ENCODE measurements around the gene ECHS1. TPM values are rescaled to one million over a fixed set of nuclear protein-coding genes. Genes with fewer than 3 reads are reported as not detected.
"Not testable (repeated sequence)": the region's sequence is repeated elsewhere in the genome, so short reads cannot be mapped to it uniquely, and the experiment has no call there.

ECHS1 gene
- total RNA-seq, 1 donor from 2014 or later: 64.1 TPM

GRCh38 chr10:133401500-133401899 lies 28.3 kb upstream of the ECHS1 start:
- DNase-seq (ENCODE audit: low spot score): no peak
- intact Hi-C loops (cut with DNase I): no loop called here
- no peak for ATAC-seq

- ATAC-seq (no peak), DNase-seq (ENCODE audit: low spot score) (no peak)
- intact Hi-C loops (cut with DNase I): no loop called here
These were observed 27.7 kb upstream of the ECHS1 start for GRCh38 chr10:133400624-133401424.

GRCh38 chr10:133399123-133399601 lies 26.0 kb upstream of the ECHS1 start:
- intact Hi-C loops (cut with DNase I): no loop called here
- ATAC-seq (no peak), DNase-seq (ENCODE audit: low spot score) (no peak)

- intact Hi-C loops (cut with DNase I): no loop called here
- ATAC-seq: no peak
- DNase-seq (ENCODE audit: low spot score): no peak
These were observed 24.8 kb upstream of the ECHS1 start for GRCh38 chr10:133397938-133398337.

GRCh38 chr10:133396035-133396624 lies 23.0 kb upstream of the ECHS1 start:
- DNase-seq (ENCODE audit: low spot score) (no peak), ATAC-seq (no peak)
- intact Hi-C loops (cut with DNase I): no loop called here

- intact Hi-C loops (cut with DNase I): no loop called here
- DNase-seq (ENCODE audit: low spot score) (no peak), ATAC-seq (no peak)
These were observed 21.7 kb upstream of the ECHS1 start for GRCh38 chr10:133394801-133395221.

- DNase-seq (ENCODE audit: low spot score) (peak; percentile 98), ATAC-seq (peak; percentile 98)
- intact Hi-C loops (cut with DNase I): no loop called here
These were observed 21.0 kb upstream of the ECHS1 start, which contains the start of gene MTG1 for GRCh38 chr10:133394064-133394663. Gene MTG1, plus strand, starts transcription at chr10:133394157. Its CDS starts 64 bp downstream, at chr10:133394221.

- no peak for DNase-seq (ENCODE audit: low spot score)
- no peak for ATAC-seq
- intact Hi-C loops (cut with DNase I): no loop called here
These were observed 20.4 kb upstream of the ECHS1 start for GRCh38 chr10:133393401-133394063.

GRCh38 chr10:133391761-133392518 lies 18.8 kb upstream of the ECHS1 start:
- intact Hi-C loops (cut with DNase I): no loop called here
- DNase-seq (ENCODE audit: low spot score): peak; percentile 45
- no peak for ATAC-seq

- DNase-seq (ENCODE audit: low spot score) (peak; percentile 44), ATAC-seq (no peak)
- intact Hi-C loops (cut with DNase I): no loop called here
These were observed 18.1 kb upstream of the ECHS1 start for GRCh38 chr10:133391249-133391635.

GRCh38 chr10:133390597-133391248 lies 17.6 kb upstream of the ECHS1 start:
- intact Hi-C loops (cut with DNase I): no loop called here
- ATAC-seq (no peak), DNase-seq (ENCODE audit: low spot score) (peak; percentile 33)

- peak; percentile 61 for DNase-seq (ENCODE audit: low spot score)
These were observed 16.0 kb upstream of the ECHS1 start for GRCh38 chr10:133388973-133389818.

GRCh38 chr10:133388236-133388972 lies 15.2 kb upstream of the ECHS1 start:
- intact Hi-C loops (cut with DNase I): no loop called here
- ATAC-seq (no peak), DNase-seq (ENCODE audit: low spot score) (peak; percentile 51)

More at GRCh38 chr10:133388973-133389818, 16.0 kb upstream of the ECHS1 start:
- ATAC-seq: no peak
- intact Hi-C loops (cut with DNase I): no loop called here

- ATAC-seq; intact Hi-C loops (cut with DNase I): not testable (repeated sequence)
- DNase-seq (ENCODE audit: low spot score): peak; percentile 4
These were observed 13.8 kb upstream of the ECHS1 start for GRCh38 chr10:133386951-133387350.

- ATAC-seq (no peak), DNase-seq (ENCODE audit: low spot score) (no peak)
- intact Hi-C loops (cut with DNase I): no loop called here
These were observed 12.1 kb upstream of the ECHS1 start for GRCh38 chr10:133385214-133385613.

- intact Hi-C loops (cut with DNase I): no loop called here
- no peak for DNase-seq (ENCODE audit: low spot score)
- no peak for ATAC-seq
These were observed 10.9 kb upstream of the ECHS1 start for GRCh38 chr10:133384071-133384470.

- ATAC-seq: no peak
- intact Hi-C loops (cut with DNase I): no loop called here
- no peak for DNase-seq (ENCODE audit: low spot score)
These were observed 10.4 kb upstream of the ECHS1 start for GRCh38 chr10:133383551-133383950.
